Tibial artery (tissue), 4 donors: ENCODE results near the gene COL27A1.

Source experiments
- DNase-seq, 2 donors: peaks; one replicate each; pipeline ENCODE4 v3.0.0-alpha.2; 2019
- H3K27ac ChIP-seq, 2 donors: fragments of 200-600 bp; sonication (generic) in 1 of 2; 1 replicate in 1 of 2; 2 replicates in 1 of 2; pipeline ENCODE4 v1.5.1; 2018 to 2019; ENCODE audit warnings: mild to moderate bottlenecking in 1 of 2
- H3K27me3 ChIP-seq, 2 donors: fragments of 200-600 bp; sonication (generic) in 1 of 2; one replicate each; pipeline versions ENCODE4 v1.5.1 to v1.6.0; 2016 to 2019
- H3K36me3 ChIP-seq, 3 donors: fragments of 200-600 bp; sonication (generic) in 2 of 3; one replicate each; pipeline ENCODE4 v1.5.1; 2016 to 2019; ENCODE audit warnings: mild to moderate bottlenecking in 2 of 3
- H3K4me1 ChIP-seq, 4 donors: fragments of 200-600 bp; sonication (generic) in 2 of 4; 1 replicate in 3 of 4; 2 replicates in 1 of 4; pipeline ENCODE4 v1.5.1; 2016 to 2019
- H3K4me3 ChIP-seq, 2 donors: fragments of 200-600 bp; sonication (generic) in 1 of 2; 1 replicate in 1 of 2; 2 replicates in 1 of 2; pipeline ENCODE4 v1.5.1; 2018 to 2019; ENCODE audit warnings: mild to moderate bottlenecking in 2 of 2
- H3K9me3 ChIP-seq, 3 donors: fragments of 200-600 bp; sonication (generic) in 1 of 3; one replicate each; pipeline ENCODE4 v1.5.1; 2016 to 2019
- CTCF ChIP-seq, 2 experiments: fragments of 200-600 bp in 1 of 2; fragments of 450-650 bp in 1 of 2; IDR thresholded peaks; one replicate each; pipeline ENCODE4 v1.5.1; 2017 to 2019; ENCODE audit warnings: antibody characterized with exemption in 2 of 2, mild to moderate bottlenecking in 1 of 2, moderate library complexity in 1 of 2
- intact Hi-C: fragments of 100-400 bp; cut with DNase I; formaldehyde crosslinking; loops from one replicate; pipeline ENCODE4 v1.15.0; 2023; ENCODE audit warnings: low total_unique reads

Gene COL27A1

GRCh38 chr9:114280636-114281472, 125.5 kb downstream of the COL27A1 start:
- Histone ChIP-seq H3K4me3 (no peak overlapping the region), H3K9me3 (no peaks in the 10 kb centered on the region), H3K4me1 (peaks cover 0 to 26% (median 4%) of the 10 kb centered on the region in 4 donors), H3K27me3 (no peaks in the 10 kb centered on the region), H3K27ac (no peak overlapping the region), H3K36me3 (no peaks in the 10 kb centered on the region)
- TF ChIP-seq CTCF (IDR thresholded peaks at IDR 0.05) = no peak
- DNase-seq = peak in 1 of 2 donors; percentile 38
- intact Hi-C loops = loop anchor here (10.0 kb wide), 1 partner anchor 196 kb away; no protein-coding TSS in a partner anchor

GRCh38 chr9:114281473-114282103, 126.3 kb downstream of the COL27A1 start:
- Histone ChIP-seq H3K4me1 (peaks cover 0 to 26% (median 4%) of the 10 kb centered on the region in 4 donors), H3K27ac (no peak overlapping the region), H3K27me3 (no peaks in the 10 kb centered on the region), H3K4me3 (no peak overlapping the region), H3K36me3 (no peaks in the 10 kb centered on the region), H3K9me3 (no peaks in the 10 kb centered on the region)
- intact Hi-C loops = loop anchor here (10.0 kb wide), 1 partner anchor 197 kb away; no protein-coding TSS in a partner anchor
- peak in 1 of 2 donors; percentile 57 for DNase-seq
- no peak for TF ChIP-seq CTCF (IDR thresholded peaks at IDR 0.05)

- H3K36me3 ChIP-seq = no peaks in the 10 kb centered on the region
- H3K9me3 ChIP-seq = no peaks in the 10 kb centered on the region
- intact Hi-C loops = loop anchor here (10.0 kb wide), 1 partner anchor 197 kb away; no protein-coding TSS in a partner anchor
- H3K27me3 ChIP-seq = no peaks in the 10 kb centered on the region
- no peak overlapping the region for H3K4me3 ChIP-seq
- H3K27ac ChIP-seq = no peak overlapping the region
- DNase-seq = no peak
- H3K4me1 ChIP-seq = peaks cover 0 to 25% (median 4%) of the 10 kb centered on the region in 4 donors
- TF ChIP-seq CTCF (IDR thresholded peaks at IDR 0.05) = no peak
Observed at GRCh38 chr9:114282104-114282485, 126.8 kb downstream of the COL27A1 start.

- H3K9me3 ChIP-seq = no peaks in the 10 kb centered on the region
- no peak for DNase-seq
- no peak for TF ChIP-seq CTCF (IDR thresholded peaks at IDR 0.05)
- H3K4me1 ChIP-seq = peaks cover 0 to 21% (median 4%) of the 10 kb centered on the region in 4 donors
- H3K36me3 ChIP-seq = no peaks in the 10 kb centered on the region
- H3K4me3 ChIP-seq = no peak overlapping the region
- no peaks in the 10 kb centered on the region for H3K27me3 ChIP-seq
- no peak overlapping the region for H3K27ac ChIP-seq
- intact Hi-C loops = loop anchor here (10.0 kb wide), 1 partner anchor 198 kb away; no protein-coding TSS in a partner anchor
Observed at GRCh38 chr9:114282507-114282906, 127.2 kb downstream of the COL27A1 start.

- H3K4me3 ChIP-seq = no peak overlapping the region
- peaks cover 0 to 21% (median 5%) of the 10 kb centered on the region in 4 donors for H3K4me1 ChIP-seq
- no peaks in the 10 kb centered on the region for H3K9me3 ChIP-seq
- no peaks in the 10 kb centered on the region for H3K36me3 ChIP-seq
- peak in 1 of 2 donors; percentile 40 for DNase-seq
- no peak for TF ChIP-seq CTCF (IDR thresholded peaks at IDR 0.05)
- intact Hi-C loops = loop anchor here (10.0 kb wide), 1 partner anchor 198 kb away; no protein-coding TSS in a partner anchor
- H3K27ac ChIP-seq = no peak overlapping the region
- H3K27me3 ChIP-seq = no peaks in the 10 kb centered on the region
Observed at GRCh38 chr9:114282926-114283325, 127.6 kb downstream of the COL27A1 start.
